DND-41 (cell line): ENCODE measurements around the gene LRRC9.

ENCODE experiments used
- ATAC-seq: fragments of 200-7000 bp; cut with Tn5 transposase; 3 replicates; pipeline ENCODE4 v1.9.1; 2021; ENCODE audit warnings: low read depth; ENCODE audit not compliant: insufficient read depth
- DNase-seq: peaks from one replicate; pipeline ENCODE4 v3.0.0-alpha.2; 2020
- H2AFZ ChIP-seq: 2 replicates; pipeline ENCODE4 v1.6.0; 2012; ENCODE audit warnings: low read depth, low read length
- H3K27ac ChIP-seq: 2 replicates; pipeline ENCODE4 v1.5.1; 2012; ENCODE audit warnings: low read length, inconsistent platforms
- H3K27me3 ChIP-seq: fragments of 200-600 bp; sonication (generic); 2 replicates; pipeline ENCODE4 v1.6.0; 2012; ENCODE audit warnings: low read length, mild to moderate bottlenecking, inconsistent platforms; ENCODE audit not compliant: insufficient read depth, poor library complexity
- H3K36me3 ChIP-seq: 2 replicates; pipeline ENCODE4 v1.5.1; 2012; ENCODE audit warnings: low read length, inconsistent platforms; ENCODE audit not compliant: insufficient read depth
- H3K4me1 ChIP-seq: 2 replicates; pipeline ENCODE4 v1.5.1; 2012; ENCODE audit warnings: mild to moderate bottlenecking, low read length; ENCODE audit not compliant: insufficient read depth
- H3K4me2 ChIP-seq: 2 replicates; pipeline ENCODE4 v1.6.0; 2012; ENCODE audit warnings: mild to moderate bottlenecking, moderate library complexity, low read length, inconsistent platforms; ENCODE audit not compliant: insufficient read depth
- H3K4me3 ChIP-seq, 2 experiments: fragments of 200-600 bp in 1 of 2; shearing (Covaris generic) in 1 of 2; 2 replicates each; pipeline ENCODE4 v1.5.1; 2012 to 2016; ENCODE audit warnings: inconsistent platforms in 2 of 2, low read length in 2 of 2, mild to moderate bottlenecking in 2 of 2, low read depth in 1 of 2, moderate library complexity in 1 of 2
- H3K79me2 ChIP-seq: 2 replicates; pipeline ENCODE4 v1.6.0; 2012; ENCODE audit warnings: low read length, inconsistent platforms; ENCODE audit not compliant: insufficient read depth
- H3K9ac ChIP-seq: 2 replicates; pipeline ENCODE4 v1.6.0; 2012; ENCODE audit warnings: low read depth, mild to moderate bottlenecking, inconsistent platforms, low read length, moderate library complexity
- H3K9me3 ChIP-seq: 2 replicates; pipeline ENCODE4 v1.5.1; 2012; ENCODE audit warnings: low read length, moderate library complexity, mild to moderate bottlenecking, inconsistent platforms; ENCODE audit not compliant: insufficient read depth, severe bottlenecking
- H4K20me1 ChIP-seq: 2 replicates; pipeline ENCODE4 v1.6.0; 2012; ENCODE audit warnings: low read length; ENCODE audit not compliant: insufficient read depth
- EZH2 ChIP-seq: IDR thresholded peaks from 3 replicates; pipeline ENCODE4 v1.6.1; 2012; ENCODE audit warnings: borderline replicate concordance, low read depth, mild to moderate bottlenecking, moderate library complexity, low read length, inconsistent platforms; ENCODE audit not compliant: severe bottlenecking
- TF ChIP-seq, protein P1 (sequence below): IDR thresholded peaks from 2 replicates; pipeline ENCODE4 v1.5.1; 2012; ENCODE audit warnings: borderline replicate concordance, low read length, moderate library complexity, mild to moderate bottlenecking; ENCODE audit not compliant: poor library complexity, severe bottlenecking; ENCODE audit errors: extremely low read depth

LRRC9 gene

DNA sequence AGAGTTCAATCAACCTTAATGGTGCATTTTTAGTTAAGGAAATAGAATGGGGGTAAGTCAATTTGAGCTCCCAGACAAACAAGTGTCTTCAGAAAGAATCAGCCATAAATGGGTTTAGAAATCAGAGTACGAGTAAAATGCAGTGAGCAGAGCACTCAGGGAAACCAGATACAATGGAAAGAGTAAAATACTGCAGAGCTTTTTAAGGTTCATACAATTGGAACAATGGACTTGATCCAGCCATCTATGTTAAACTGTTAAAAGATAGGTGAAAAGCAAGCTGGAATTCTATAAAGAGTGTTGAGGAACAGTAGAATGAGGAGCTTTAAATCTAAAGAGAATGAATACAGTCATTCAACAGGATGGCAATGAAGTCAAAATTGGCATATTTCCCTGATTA lies 147.9 kb downstream of the LRRC9 start:
- H3K4me2 ChIP-seq, result no peak overlapping the region
- ATAC-seq (no peak), DNase-seq (no peak)
- H3K27me3 ChIP-seq, result no peaks in the 10 kb centered on the region
- H3K4me1 ChIP-seq, result no peaks in the 10 kb centered on the region
- no peaks in the 10 kb centered on the region for H3K9me3 ChIP-seq
- no peak overlapping the region for H3K27ac ChIP-seq
- H3K79me2 ChIP-seq, result no peaks in the 10 kb centered on the region
- H3K4me3 ChIP-seq, result no peak overlapping the region
- no peak overlapping the region for H2AFZ ChIP-seq
- no peak overlapping the region for H3K9ac ChIP-seq
- TF ChIP-seq EZH2, result no peak
- TF ChIP-seq, protein P1, sequence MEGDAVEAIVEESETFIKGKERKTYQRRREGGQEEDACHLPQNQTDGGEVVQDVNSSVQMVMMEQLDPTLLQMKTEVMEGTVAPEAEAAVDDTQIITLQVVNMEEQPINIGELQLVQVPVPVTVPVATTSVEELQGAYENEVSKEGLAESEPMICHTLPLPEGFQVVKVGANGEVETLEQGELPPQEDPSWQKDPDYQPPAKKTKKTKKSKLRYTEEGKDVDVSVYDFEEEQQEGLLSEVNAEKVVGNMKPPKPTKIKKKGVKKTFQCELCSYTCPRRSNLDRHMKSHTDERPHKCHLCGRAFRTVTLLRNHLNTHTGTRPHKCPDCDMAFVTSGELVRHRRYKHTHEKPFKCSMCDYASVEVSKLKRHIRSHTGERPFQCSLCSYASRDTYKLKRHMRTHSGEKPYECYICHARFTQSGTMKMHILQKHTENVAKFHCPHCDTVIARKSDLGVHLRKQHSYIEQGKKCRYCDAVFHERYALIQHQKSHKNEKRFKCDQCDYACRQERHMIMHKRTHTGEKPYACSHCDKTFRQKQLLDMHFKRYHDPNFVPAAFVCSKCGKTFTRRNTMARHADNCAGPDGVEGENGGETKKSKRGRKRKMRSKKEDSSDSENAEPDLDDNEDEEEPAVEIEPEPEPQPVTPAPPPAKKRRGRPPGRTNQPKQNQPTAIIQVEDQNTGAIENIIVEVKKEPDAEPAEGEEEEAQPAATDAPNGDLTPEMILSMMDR, result no peak
- H3K36me3 ChIP-seq, result no peaks in the 10 kb centered on the region
- no peaks in the 10 kb centered on the region for H4K20me1 ChIP-seq

DNA sequence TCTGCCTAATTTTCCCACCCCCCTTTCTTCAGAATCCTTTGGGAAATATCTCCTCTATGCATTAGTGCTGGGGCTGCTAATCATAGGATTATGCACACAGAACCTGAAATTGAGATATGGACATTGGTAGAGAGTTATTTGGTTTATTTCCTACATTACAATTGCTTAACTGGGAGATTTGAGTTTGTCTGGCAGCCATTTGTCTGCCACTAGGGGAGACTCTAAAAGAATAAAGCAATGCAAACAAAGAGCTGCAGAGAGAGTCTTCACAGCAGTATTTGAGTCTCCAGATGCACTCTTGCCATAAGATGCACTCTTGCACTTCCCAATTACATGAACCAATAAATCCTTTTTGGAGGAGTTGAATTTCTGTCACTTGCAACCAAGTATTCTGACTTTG lies 159.8 kb downstream of the LRRC9 start:
- TF ChIP-seq, protein P1, result peak; percentile 22
- TF ChIP-seq EZH2, result no peak
- ATAC-seq (no peak), DNase-seq (no peak)
- no peaks in the 10 kb centered on the region for H3K79me2 ChIP-seq
- H4K20me1 ChIP-seq, result no peaks in the 10 kb centered on the region
- no peaks in the 10 kb centered on the region for H3K36me3 ChIP-seq
- no peak overlapping the region for H3K4me2 ChIP-seq
- no peak overlapping the region for H2AFZ ChIP-seq
- H3K4me3 ChIP-seq, result no peak overlapping the region
- no peak overlapping the region for H3K27ac ChIP-seq
- no peaks in the 10 kb centered on the region for H3K9me3 ChIP-seq
- H3K9ac ChIP-seq, result no peak overlapping the region
- H3K27me3 ChIP-seq, result peaks cover 4% of the 10 kb centered on the region
- no peaks in the 10 kb centered on the region for H3K4me1 ChIP-seq

DNA sequence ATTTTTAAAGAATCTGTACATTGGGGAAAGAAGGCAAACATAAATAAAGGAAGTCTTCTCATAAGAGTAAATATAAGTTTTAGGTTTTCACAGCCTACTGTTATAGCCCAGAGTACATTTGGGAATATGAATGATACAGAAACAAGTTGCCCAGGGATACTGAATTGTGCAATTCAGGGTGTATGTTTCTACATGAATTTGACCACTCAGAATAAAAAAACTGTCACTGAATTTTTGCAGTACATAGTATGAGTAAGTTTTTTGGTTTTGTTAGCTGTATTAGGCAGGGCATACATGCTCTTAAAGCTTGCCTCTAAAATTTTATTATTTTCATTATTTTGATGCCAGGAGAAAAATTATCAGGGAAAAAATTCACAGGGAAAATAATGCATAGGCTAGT lies 165.1 kb downstream of the LRRC9 start:
- DNase-seq, result no peak
- Histone ChIP-seq H3K79me2 (no peaks in the 10 kb centered on the region), H3K9me3 (no peaks in the 10 kb centered on the region)

More for the DNA sequence above, 165.1 kb downstream of the LRRC9 start:
- Histone ChIP-seq H3K36me3 (no peaks in the 10 kb centered on the region), H3K4me1 (no peaks in the 10 kb centered on the region), H3K9ac (no peak overlapping the region), H3K4me2 (no peak overlapping the region), H3K27ac (no peak overlapping the region), H3K4me3 (no peak overlapping the region), H3K27me3 (peaks cover 4% of the 10 kb centered on the region), H4K20me1 (no peaks in the 10 kb centered on the region), H2AFZ (no peak overlapping the region)
- no peak for ATAC-seq
- TF ChIP-seq, protein P1, result no peak
- TF ChIP-seq EZH2, result no peak
